ENCODE measurements around the gene TFB2M. TPM values are rescaled to one million over a fixed set of nuclear protein-coding genes. Genes with fewer than 3 reads are reported as not detected.

TFB2M gene
- total RNA-seq, 1 donor from 2014 or later, result 11.6 TPM

- Mint-ChIP-seq H3K36me3 (ENCODE audit: insufficient read depth) (no peaks in the 10 kb centered on the region), H3K27ac (no peak overlapping the region), H3K27me3 (no peaks in the 10 kb centered on the region), H3K4me1 (ENCODE audit: low read depth) (no peaks in the 10 kb centered on the region), H3K9me3 (ENCODE audit: low read depth) (peaks cover 8% of the 10 kb centered on the region), H3K4me3 (ENCODE audit: low read depth) (no peak overlapping the region)
- DNase-seq (ENCODE audit: low spot score, unreplicated experiment), result no peak
- no peak for TF ChIP-seq CTCF (IDR thresholded peaks at IDR 0.05; ENCODE audit: unreplicated experiment)
Observed at GRCh38 chr1:246519514-246519913, 46.5 kb downstream of the TFB2M start.

DNA sequence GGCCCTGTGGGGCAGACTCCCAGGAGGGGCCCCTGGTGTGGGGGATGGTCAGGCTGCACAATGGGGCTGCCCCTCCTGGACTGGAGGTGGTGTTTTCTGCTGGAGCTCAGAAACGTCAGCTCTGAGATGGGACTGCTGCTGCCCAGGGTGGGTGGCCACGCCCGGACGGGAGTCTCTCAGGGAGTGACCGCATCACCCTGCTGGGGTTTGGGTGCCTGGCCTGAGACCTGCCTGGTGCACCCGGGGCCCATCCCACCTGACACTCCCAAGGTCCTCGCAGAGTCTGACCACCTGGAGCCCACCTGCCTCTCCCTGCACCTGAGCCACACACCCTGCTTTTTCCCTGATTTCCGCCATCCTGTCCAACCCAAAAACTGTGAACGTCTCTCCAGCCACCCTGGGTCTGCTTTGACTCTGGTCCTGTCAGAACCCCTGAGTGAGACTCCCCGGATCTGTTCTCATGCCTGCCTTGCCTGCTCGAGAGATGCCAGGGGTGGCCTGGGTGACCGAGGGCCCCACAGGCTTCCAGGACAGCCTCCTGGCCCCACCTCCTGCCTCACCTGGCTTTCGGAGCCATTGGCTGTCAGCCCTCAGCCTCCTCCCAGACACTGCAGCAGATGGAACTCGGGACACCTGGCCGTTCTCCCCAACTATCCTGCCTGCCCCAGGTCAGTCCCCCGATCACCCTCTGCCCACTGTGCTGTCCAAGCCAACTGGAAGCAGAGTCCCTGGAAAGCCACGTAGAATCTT is 47.4 kb downstream of the TFB2M start:
- Mint-ChIP-seq H3K27ac (no peak overlapping the region), H3K9me3 (ENCODE audit: low read depth) (peaks cover 12% of the 10 kb centered on the region), H3K4me3 (ENCODE audit: low read depth) (no peak overlapping the region), H3K36me3 (ENCODE audit: insufficient read depth) (no peaks in the 10 kb centered on the region), H3K27me3 (no peaks in the 10 kb centered on the region), H3K4me1 (ENCODE audit: low read depth) (no peaks in the 10 kb centered on the region)
- no peak for TF ChIP-seq CTCF (IDR thresholded peaks at IDR 0.05; ENCODE audit: unreplicated experiment)
- DNase-seq (ENCODE audit: low spot score, unreplicated experiment), result no peak

- peaks cover 12% of the 10 kb centered on the region for H3K9me3 Mint-ChIP-seq (ENCODE audit: low read depth)
- H3K27ac Mint-ChIP-seq, result no peak overlapping the region
- DNase-seq (ENCODE audit: low spot score, unreplicated experiment), result no peak
- no peak for TF ChIP-seq CTCF (IDR thresholded peaks at IDR 0.05; ENCODE audit: unreplicated experiment)
- H3K4me1 Mint-ChIP-seq (ENCODE audit: low read depth), result no peaks in the 10 kb centered on the region
- no peak overlapping the region for H3K4me3 Mint-ChIP-seq (ENCODE audit: low read depth)
- H3K27me3 Mint-ChIP-seq, result no peaks in the 10 kb centered on the region
- no peaks in the 10 kb centered on the region for H3K36me3 Mint-ChIP-seq (ENCODE audit: insufficient read depth)
Observed at GRCh38 chr1:246517391-246517790, 48.7 kb downstream of the TFB2M start.

DNA sequence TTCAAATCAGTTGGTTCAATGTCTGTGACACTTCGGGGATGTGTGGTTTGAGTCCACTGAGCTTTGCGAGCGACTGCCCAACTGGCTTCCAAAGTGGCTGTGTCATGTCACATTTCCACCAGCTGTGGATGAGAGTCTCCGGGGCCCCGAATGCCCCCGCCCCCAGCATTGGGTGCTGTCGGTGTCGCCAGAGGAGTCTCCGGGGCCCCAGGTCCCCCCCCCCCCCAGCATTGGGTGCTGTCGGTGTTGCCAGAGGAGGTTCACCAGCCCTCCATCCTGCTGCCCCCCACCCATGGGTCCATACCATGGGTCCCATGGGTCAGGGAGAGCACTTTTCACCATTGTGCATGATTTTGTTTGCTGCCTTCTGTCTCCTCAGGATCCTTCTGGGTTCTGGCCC is 49.9 kb downstream of the TFB2M start:
- DNase-seq (ENCODE audit: low spot score, unreplicated experiment), result no peak
- H3K9me3 Mint-ChIP-seq (ENCODE audit: low read depth), result peaks cover 12% of the 10 kb centered on the region
- no peaks in the 10 kb centered on the region for H3K36me3 Mint-ChIP-seq (ENCODE audit: insufficient read depth)
- no peak overlapping the region for H3K27ac Mint-ChIP-seq
- H3K27me3 Mint-ChIP-seq, result no peaks in the 10 kb centered on the region
- no peak for TF ChIP-seq CTCF (IDR thresholded peaks at IDR 0.05; ENCODE audit: unreplicated experiment)
- no peak overlapping the region for H3K4me3 Mint-ChIP-seq (ENCODE audit: low read depth)
- H3K4me1 Mint-ChIP-seq (ENCODE audit: low read depth), result no peaks in the 10 kb centered on the region

DNA sequence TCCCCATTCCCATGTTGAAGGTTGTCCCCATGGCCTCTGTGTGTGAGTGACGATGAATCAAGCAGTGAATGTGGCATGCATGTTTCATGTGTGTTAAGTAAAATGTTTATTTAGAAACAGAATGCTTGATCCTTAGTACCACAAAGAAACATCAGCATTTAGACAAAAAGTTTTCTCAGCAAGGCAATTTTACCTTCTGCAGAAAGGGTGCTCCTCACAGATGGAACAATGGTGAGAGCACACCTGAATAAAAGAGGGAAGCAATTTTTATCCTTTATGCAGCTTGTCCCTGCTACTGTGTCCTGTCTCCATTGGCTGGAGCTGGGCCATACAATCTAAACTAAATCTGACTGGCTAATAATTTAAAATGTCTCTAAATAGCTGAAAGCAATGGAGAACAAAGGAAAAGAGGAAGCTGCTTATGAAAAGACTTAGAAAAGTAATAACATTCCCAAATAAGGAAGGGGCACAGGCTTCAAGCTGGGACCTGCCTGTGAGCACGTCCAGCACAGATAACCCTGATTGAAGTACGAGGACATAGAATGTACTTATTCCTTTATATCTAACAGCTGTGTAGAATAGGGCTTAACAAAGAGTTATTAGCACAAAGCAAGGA is 50.6 kb downstream of the TFB2M start:
- H3K36me3 Mint-ChIP-seq (ENCODE audit: insufficient read depth), result no peaks in the 10 kb centered on the region
- TF ChIP-seq CTCF (IDR thresholded peaks at IDR 0.05; ENCODE audit: unreplicated experiment), result no peak
- no peak for DNase-seq (ENCODE audit: low spot score, unreplicated experiment)

More for the DNA sequence above, 50.6 kb downstream of the TFB2M start:
- Mint-ChIP-seq H3K4me3 (ENCODE audit: low read depth) (no peak overlapping the region), H3K27ac (no peak overlapping the region), H3K9me3 (ENCODE audit: low read depth) (peaks cover 12% of the 10 kb centered on the region), H3K27me3 (no peaks in the 10 kb centered on the region), H3K4me1 (ENCODE audit: low read depth) (no peaks in the 10 kb centered on the region)
